ENCODE results near the gene BCORL1.

BCORL1 gene, protein sequence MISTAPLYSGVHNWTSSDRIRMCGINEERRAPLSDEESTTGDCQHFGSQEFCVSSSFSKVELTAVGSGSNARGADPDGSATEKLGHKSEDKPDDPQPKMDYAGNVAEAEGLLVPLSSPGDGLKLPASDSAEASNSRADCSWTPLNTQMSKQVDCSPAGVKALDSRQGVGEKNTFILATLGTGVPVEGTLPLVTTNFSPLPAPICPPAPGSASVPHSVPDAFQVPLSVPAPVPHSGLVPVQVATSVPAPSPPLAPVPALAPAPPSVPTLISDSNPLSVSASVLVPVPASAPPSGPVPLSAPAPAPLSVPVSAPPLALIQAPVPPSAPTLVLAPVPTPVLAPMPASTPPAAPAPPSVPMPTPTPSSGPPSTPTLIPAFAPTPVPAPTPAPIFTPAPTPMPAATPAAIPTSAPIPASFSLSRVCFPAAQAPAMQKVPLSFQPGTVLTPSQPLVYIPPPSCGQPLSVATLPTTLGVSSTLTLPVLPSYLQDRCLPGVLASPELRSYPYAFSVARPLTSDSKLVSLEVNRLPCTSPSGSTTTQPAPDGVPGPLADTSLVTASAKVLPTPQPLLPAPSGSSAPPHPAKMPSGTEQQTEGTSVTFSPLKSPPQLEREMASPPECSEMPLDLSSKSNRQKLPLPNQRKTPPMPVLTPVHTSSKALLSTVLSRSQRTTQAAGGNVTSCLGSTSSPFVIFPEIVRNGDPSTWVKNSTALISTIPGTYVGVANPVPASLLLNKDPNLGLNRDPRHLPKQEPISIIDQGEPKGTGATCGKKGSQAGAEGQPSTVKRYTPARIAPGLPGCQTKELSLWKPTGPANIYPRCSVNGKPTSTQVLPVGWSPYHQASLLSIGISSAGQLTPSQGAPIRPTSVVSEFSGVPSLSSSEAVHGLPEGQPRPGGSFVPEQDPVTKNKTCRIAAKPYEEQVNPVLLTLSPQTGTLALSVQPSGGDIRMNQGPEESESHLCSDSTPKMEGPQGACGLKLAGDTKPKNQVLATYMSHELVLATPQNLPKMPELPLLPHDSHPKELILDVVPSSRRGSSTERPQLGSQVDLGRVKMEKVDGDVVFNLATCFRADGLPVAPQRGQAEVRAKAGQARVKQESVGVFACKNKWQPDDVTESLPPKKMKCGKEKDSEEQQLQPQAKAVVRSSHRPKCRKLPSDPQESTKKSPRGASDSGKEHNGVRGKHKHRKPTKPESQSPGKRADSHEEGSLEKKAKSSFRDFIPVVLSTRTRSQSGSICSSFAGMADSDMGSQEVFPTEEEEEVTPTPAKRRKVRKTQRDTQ (N-terminal part only)

DNA sequence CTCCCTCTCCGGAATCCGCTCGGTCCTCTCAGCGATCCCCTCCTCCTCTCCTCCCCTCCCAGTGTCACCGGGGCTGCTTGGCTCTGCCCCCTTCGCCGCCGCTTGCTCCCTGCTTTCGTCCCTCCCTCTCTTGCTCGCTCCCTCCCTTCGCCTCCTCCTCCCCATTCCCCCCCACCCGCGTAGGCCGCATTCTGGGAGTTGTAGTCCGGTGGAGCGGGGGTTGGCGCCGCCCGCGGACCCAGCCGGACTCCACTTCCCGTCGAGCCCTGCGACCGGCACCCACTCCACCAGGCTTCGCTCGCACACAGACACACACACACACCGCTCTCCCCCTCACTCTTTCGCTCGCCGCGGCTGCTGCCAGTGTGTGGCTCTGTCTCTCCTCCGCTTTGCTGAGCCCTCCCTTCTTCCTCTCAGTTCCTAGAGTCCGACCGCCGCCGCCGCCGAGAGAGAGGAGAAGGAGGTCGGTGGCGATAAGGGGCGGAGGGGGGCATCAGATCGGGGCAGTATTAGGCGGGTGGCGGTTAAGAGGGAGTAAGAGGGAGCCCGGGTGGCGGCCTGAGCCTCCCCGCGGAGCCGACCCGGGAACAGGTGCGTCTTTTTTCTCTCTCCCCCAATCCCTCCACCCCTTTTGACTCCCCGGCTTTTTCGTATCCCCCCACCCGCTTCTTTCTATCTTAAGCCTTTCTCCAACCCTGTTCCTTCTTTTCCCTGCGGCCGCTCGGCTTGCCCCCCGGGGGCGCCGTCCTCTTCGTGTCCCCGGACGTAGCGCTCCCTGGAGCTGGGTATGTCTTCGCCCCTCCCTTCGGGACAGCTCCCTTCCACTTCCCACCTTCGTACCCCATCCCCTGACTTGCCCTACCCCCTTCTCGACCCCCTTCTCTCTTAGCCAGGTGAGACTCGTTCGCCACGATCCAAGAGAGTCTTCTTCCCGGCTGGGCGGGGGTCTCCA lies at the start of gene BCORL1:
Gene BCORL1 (plus strand): TSS at position 336 of the 952 bp plus-strand sequence. CDS start 22,597 bp downstream, outside the sequence.
- DNase-seq (ENCODE audit: low spot score): peak; percentile 91

DNA sequence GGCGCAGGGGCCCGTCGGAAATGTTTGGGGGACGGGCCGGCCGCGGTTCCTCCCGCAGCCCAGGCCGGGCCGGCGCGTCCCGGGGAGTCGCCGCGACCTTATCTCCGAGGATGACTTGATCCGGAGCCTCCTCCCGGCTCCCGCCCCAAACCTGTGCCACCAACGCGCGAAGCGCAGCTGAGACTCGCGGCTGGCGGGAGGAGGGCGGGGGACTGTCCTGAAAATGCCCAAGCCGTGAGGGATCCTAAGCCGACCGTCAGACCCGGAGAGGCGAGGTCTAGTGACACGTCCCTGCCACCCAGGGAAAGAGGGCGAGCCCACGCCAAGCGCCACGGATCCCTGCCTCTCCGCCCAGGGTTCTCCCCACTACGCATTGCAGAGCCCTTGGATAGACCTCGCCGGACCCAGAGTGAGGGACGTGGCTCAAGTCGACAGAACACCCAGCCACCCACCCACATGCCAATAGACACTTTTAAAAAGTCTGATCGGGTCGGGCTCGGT lies 49.6 kb upstream of the BCORL1 start:
- DNase-seq (ENCODE audit: low spot score): no peak

DNA sequence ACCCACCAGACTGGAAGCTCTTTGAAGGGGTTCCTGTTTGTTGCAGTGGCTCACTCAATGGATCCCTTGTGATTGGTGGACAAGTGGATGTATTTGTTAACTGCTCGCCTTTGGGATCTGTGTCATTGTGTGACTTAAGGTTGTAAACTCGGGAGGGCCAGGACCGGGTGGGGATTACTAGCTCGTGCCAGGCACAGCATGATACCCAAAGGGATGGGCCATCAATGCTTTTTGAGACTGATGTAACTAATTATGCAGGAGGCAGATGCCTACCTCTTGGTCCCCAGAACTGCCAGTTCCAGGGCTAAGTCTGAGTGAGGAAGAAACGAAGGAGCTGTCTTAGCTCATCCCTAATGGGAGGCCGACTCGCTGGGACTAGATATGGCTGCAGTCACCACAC lies 48.7 kb upstream of the BCORL1 start:
- no peak for DNase-seq (ENCODE audit: low spot score)

DNA sequence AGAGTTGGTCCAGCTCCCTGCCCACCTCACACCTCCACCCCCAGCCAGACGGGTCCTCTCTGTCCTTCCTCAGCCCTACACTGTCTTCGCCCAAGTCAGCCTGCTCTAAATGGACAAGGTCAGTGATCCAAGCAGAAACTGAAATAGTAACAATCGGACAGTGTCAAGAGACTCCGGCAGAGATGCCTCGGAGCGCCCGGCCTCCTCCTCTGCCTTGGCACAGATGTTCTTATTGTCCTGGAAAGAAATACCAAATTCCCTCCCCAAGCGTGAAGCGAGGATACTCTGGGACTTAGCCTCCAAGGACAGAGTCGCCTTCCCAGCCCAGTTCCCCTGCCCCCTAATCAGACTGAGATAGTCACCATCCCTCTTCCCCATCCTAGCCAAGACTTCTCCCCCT lies 48.0 kb upstream of the BCORL1 start:
- no peak for DNase-seq (ENCODE audit: low spot score)

DNA sequence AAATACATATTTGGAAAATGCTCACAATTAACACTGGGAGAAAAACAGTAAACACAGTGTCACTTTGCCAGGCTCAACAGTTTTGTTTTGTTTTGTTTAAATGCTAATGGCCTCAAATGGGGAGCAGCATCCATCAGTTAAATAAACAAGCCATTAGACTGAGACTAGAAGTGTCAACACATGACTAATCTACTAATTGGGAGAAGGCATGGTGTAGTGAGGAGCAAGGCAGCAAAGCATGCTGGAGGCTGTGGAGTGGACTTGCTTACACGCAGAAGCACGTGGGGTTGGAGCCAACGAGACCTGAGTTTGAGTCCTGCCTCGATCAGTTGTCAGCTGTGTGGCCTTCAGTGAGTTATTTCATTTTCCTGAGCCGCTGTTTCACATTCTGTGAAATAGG lies 47.5 kb upstream of the BCORL1 start:
- no peak for DNase-seq (ENCODE audit: low spot score)

DNA sequence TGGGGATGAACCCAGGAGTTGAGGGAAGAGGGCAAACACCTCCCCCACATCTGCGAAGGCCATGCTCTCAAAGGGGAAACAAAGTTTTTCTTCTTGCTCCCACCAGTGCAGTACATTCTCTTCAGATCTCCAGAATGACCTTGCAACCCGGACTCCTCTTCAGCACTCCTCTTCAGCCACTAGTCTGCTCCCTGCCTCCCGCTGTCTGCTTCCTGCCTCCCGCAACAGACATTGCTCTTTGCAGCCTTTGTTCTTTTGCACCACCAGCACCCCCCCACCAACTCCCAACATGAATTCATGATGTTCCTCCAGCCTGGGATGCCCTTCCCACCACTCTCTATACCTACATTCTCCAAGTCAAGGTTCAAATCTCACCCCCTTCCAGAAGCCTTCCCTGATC lies 44.4 kb upstream of the BCORL1 start:
- DNase-seq (ENCODE audit: low spot score): no peak

DNA sequence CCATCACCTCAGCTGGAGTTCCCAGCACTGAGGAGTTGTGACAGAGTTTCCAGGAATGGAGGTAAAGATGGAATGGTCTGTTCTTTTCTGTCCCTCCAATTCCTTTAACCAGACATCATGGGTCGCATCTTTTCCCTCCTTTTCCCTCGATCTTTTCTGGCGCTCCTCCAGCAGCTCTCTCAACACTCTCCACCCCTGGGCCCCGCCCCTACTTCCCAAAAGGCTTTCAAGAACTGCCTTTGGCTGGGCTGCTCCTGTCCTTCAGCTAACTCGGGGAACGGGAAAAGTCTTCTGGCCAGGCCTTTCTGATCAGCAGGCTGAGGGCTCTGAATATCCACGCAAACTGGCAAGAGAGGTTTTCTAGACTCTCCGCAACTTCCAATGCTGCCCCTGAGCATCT lies 42.4 kb upstream of the BCORL1 start:
- DNase-seq (ENCODE audit: low spot score): no peak

DNA sequence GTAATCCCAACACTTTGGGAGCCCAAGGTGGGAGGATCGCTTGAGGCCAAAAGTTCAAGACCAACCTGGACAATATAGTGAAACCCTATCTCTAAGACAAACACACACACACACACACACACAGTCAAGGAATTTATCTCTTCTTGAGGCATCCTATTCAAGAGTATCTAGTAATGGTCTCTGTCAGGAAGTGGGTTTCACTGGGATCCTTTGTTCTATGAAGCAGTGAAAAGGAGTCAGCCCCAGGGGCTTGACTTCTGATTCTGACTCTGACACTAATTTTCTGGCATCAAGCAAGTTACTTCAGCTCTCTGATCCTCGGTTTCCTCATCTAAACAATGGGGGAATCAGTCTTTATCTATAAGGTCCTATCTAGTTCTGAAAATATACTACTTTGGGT lies 41.7 kb upstream of the BCORL1 start:
- DNase-seq (ENCODE audit: low spot score): no peak

DNA sequence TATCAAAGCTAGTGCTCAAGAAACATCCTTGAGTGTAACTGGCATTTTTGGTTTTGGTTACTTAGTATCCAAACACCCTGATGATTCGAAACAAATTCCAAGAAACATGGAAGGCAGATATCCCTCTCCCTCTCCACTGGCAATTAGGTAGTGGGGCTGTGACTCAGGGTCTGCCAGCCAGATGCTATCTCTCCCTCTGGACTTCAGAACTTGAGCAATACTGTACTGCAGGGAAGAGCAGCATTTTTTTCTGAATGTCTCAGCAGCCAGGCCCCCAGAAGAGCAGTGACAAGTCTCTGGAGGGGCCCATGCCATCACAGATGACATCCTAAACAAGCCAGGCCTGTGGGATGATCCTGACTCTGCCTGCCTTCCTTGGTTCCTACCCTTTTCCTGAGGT lies 37.3 kb upstream of the BCORL1 start:
- DNase-seq (ENCODE audit: low spot score): no peak

DNA sequence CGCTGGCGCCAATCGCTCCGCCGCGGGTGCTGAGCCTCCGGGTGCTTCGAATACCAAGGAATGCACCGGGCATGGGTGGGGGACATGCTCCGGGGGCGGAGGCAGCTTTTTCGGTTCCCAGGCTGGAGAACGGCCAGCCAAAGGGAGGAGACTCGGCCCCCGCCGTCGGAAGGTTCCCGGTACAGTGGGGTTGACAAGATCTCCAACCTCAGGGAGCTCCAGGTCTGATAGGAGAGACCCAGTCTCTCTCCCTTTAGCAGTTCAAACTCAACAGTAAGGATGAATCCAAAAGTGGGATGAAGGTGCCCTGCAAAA lies 29.1 kb upstream of the BCORL1 start:
- DNase-seq (ENCODE audit: low spot score): no peak

DNA sequence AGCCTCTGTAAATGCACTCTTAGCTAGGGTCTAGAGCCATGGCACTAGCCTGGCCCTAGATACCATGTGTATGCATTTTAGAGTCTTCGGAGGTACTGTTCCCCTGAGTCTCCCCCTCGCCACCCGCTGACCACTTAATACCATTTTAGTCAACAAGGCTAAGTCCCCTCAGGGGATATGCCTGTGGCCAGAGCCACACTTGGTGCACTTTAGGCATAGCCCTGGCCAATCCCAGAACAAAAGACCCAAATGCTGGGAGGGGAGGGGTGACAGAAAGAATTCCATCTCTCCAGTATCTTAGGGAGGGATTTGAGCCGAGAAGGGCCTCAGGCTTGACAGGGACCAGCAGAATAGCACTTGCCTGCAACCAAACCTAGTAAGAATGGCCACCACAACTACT lies 28.6 kb upstream of the BCORL1 start:
- no peak for DNase-seq (ENCODE audit: low spot score)

DNA sequence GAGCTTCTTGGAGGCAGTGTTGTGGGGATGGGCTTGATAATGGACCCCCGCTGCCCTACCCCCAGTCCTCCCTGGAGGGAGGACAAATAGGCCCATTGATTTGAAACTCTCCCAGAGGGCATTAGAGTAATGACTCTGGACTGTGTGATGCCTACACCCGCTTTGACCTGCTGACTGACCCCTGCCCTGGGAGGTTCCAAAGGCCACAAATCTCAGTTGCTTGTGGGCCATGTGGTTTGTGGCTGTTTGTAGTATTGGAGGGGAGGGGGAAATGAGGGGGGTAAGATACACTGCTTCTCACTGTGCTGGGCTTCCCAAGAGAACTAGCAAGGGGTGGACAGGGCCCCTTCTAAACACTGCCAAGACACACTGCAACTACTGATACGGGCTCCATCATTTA lies 27.6 kb upstream of the BCORL1 start:
- DNase-seq (ENCODE audit: low spot score): no peak

DNA sequence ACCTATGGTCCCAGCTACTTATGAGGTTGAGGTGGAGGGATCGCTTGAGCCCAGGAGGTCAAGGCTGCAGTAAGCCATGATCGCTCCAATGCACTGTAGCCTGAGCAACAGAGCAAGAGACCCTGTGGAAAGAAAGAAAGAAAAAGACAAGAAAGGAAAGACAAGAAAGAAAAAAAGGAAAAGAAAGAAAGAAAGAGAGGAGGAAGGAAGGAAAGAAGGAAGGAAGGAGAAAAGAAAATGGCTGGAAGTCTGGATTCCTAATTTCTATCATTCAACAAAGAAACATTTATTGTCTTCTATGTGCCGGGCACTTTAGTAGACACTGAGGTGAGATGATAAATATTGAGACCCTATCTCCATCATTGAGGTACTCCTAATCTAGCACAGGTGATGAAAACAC lies 26.8 kb upstream of the BCORL1 start:
- no peak for DNase-seq (ENCODE audit: low spot score)

DNA sequence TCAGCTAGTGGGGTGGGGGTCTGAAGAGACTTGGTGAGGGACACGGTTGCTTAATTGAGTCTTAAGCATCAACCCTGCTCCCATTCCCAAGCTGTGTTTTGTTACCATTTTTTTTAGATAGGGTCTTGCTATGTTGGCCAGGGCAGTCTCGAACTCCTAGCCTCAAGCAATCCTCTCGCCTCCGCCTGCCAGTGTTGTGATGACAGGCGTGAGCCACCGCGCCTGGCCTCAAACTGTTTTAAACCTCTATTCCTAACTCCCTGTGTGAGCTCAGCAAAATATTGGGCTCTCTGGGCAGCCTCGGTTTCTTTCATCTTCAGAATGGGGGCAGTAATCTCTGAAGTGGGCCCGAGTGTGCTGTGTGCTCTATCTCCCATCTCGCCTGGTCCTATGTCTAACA lies 26.3 kb upstream of the BCORL1 start:
- no peak for DNase-seq (ENCODE audit: low spot score)

DNA sequence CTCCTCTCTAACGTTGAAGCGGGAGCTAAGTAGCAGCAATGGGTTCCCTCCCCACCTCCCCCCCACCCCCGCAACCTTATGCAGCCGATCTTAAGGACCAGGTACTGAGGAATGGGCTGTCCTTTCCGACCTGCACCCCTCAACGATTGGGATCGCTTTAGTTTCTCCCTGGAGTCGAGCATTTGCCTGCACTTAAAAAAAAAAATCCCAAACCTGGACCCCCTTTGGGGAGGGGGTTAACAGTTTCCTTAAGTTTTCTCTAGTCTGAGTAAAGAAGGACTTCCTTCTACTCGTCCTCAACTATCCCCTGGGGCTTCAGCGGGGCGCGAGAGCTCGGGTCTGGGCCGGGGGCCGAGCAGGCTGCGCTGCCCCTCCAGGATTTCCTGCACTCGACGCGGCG lies 25.7 kb upstream of the BCORL1 start:
- DNase-seq (ENCODE audit: low spot score): no peak

DNA sequence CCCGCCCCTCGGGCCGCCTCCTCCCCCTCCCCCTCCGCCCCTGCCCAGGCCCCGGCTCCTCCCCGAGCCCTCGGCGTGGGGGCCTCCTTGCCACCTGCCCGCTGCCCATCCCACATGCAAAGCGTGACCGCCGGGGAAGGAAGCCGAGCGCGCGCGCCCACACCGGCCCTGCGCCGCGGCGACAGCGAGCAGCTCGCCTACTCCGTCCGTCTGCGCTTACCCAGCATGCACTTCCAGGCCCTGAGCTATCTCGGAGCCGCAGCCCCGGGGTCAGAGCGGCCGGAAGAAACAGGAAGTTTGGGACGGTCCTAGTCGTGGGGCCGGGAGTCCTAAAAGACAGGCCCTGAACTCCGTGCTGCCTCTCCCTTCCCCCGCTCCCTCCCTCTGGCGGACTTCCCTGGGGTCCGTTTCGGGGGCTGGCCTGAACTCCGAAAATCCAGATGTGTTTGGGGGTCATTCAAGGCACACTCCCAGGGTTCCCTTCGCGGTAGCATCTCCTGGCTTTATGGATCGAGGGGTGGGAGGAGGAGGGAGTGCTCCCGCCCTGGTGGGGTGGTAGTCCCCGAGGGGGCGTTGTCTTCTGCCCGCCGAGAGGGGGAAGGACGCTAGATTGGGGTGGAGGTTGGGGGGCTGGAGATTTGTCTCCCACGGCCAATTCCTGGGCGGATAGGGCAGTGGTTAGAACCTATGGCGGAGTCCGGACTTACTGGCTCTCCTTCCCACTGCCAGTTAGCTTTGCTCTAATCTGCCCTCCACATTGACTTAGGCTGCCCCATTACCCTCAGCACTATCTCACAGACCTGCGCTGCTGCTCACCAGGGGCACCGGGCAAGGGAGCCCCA lies 25.0 kb upstream of the BCORL1 start:
- DNase-seq (ENCODE audit: low spot score): peak; percentile 82

DNA sequence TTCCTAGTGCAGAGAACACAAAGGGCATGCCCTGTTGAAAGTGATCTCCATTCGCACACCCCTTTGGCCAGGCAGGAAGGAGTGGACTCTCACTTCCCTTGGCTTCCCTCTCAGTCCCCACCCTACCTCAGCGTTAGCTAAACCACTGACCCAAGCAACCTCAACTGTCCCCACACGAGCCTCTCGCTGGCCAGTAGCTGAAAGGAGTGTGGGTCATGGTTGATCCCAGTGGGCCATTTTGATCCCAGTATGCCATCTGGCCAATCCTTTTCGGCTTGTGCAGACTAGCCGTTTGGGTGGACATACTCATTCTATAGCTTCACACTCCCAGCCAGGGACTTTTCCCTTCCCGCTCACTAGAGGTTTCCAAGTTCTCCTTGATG lies 24.4 kb upstream of the BCORL1 start:
- no peak for DNase-seq (ENCODE audit: low spot score)

DNA sequence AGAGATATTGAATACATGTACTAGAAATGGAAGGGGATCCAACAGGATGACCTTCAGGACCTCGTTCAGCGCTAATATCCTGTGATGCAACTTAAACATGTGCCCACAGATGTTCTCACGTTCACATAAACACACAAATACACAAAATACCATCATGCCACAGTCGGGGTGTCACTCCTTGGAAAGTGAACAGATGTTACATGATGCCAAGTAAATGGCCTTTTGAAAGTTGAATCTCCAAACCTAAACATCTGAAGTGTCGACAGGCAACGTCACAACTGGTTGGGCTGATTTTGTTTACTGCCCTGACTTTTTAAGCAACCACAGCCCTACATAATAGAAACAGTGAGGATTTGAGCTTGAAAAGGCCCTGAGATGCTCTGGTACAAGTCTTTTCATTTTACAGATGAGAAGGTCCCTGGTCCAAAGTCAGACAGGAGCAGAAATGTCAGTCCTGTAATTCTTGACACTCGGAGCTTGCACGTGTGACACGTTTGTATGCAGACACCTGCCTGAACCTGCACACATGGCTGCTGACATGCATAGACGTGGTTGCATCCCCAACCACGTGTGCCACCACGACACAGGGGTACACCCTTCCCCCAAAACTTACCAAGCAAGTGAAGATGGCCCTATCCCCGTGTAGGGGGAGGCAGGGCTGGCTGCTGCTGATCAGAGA lies 23.5 kb upstream of the BCORL1 start:
- DNase-seq (ENCODE audit: low spot score): no peak

DNA sequence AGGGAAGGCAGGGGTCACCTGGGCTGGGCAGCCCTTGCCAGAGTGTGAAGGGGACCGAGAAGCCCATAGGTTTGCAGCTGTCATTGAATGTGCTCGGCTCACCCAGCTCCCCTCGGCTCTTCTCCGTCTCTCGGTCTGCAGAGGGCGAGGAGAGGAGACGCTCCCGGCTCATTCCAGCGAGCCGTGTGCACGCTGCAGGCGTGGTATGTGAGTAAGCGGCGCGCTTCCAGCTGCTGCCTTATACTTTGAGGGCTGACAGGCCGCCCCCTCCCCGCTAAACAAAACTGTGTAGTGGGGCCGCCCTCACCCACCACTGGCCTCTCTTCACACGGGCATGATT lies 23.0 kb upstream of the BCORL1 start:
- DNase-seq (ENCODE audit: low spot score): no peak

Measured in ecto neural progenitor cell (in vitro differentiated cells).